Fibroblast of lung (primary cell): ENCODE data around the gene SEMA5A. TPM values are rescaled to one million over a fixed set of nuclear protein-coding genes. Genes with fewer than 3 reads are reported as not detected.
A peak's percentile ranks its signal among the peaks of the same experiment; 100 is the strongest.

ENCODE experiments used
- DNase-seq, 2 donors: peaks; one replicate each; pipeline versions ENCODE4 v3.0.0 to v3.0.0-alpha.2; 2010; ENCODE audit warnings: low read depth in 2 of 2
- H2AFZ ChIP-seq: 2 replicates; pipeline ENCODE4 v1.5.1; 2012; ENCODE audit warnings: low read length, control low read depth, inconsistent platforms
- H3K27ac ChIP-seq: 2 replicates; pipeline ENCODE4 v1.5.1; 2011; ENCODE audit warnings: low read length, control low read depth; ENCODE audit not compliant: insufficient read depth
- H3K27me3 ChIP-seq: 2 replicates; pipeline ENCODE4 v1.5.1; 2011; ENCODE audit warnings: mild to moderate bottlenecking, low read length; ENCODE audit not compliant: control insufficient read depth, insufficient read depth
- H3K36me3 ChIP-seq: 2 replicates; pipeline ENCODE4 v1.5.1; 2011; ENCODE audit warnings: low read length; ENCODE audit not compliant: control insufficient read depth, insufficient read depth
- H3K4me1 ChIP-seq: 2 replicates; pipeline ENCODE4 v1.5.1; 2011; ENCODE audit warnings: low read length; ENCODE audit not compliant: control insufficient read depth, insufficient read depth; ENCODE audit errors: extremely low read depth
- H3K4me2 ChIP-seq: 2 replicates; pipeline ENCODE4 v1.5.1; 2011; ENCODE audit warnings: low read length, control low read depth; ENCODE audit not compliant: insufficient read depth; ENCODE audit errors: extremely low read depth
- H3K4me3 ChIP-seq, 4 experiments: fragments of 200-600 bp in 1 of 4; sonication (generic) in 1 of 4; replicated peaks in 1 of 4; 2 replicates each; pipeline ENCODE4 v1.5.1; 2011 to 2016; ENCODE audit warnings: low read length in 4 of 4, low read depth in 3 of 4, mild to moderate bottlenecking in 3 of 4, control low read depth in 2 of 4, inconsistent platforms in 1 of 4, mixed read lengths in 1 of 4; ENCODE audit not compliant: insufficient read depth in 1 of 4; ENCODE audit errors: control extremely low read depth in 1 of 4
- H3K79me2 ChIP-seq: 2 replicates; pipeline ENCODE4 v1.5.1; 2012; ENCODE audit warnings: mild to moderate bottlenecking, low read length, inconsistent platforms; ENCODE audit not compliant: control insufficient read depth, insufficient read depth
- H3K9ac ChIP-seq: 2 replicates; pipeline ENCODE4 v1.5.1; 2011; ENCODE audit warnings: mild to moderate bottlenecking, low read length, control low read depth; ENCODE audit not compliant: insufficient read depth
- H3K9me3 ChIP-seq: 2 replicates; pipeline ENCODE4 v1.5.1; 2012; ENCODE audit warnings: low read depth, low read length; ENCODE audit not compliant: control insufficient read depth, insufficient read depth
- H4K20me1 ChIP-seq: 2 replicates; pipeline ENCODE4 v1.5.1; 2011; ENCODE audit warnings: low read length; ENCODE audit not compliant: control insufficient read depth, insufficient read depth; ENCODE audit errors: extremely low read depth
- CTCF ChIP-seq, 2 donors: IDR thresholded peaks in 1 of 2; conservative IDR thresholded peaks in 1 of 2; 1 replicate in 1 of 2; 2 replicates in 1 of 2; pipeline ENCODE4 v1.5.1; 2011 to 2012; ENCODE audit warnings: low read length in 2 of 2, control low read depth in 1 of 2, inconsistent platforms in 1 of 2, low read depth in 1 of 2, mild to moderate bottlenecking in 1 of 2
- EZH2 ChIP-seq: IDR thresholded peaks from 2 replicates; pipeline ENCODE4 v1.5.1; 2012; ENCODE audit warnings: low read length, control low read depth, mild to moderate bottlenecking; ENCODE audit errors: missing control alignments
- polyA plus RNA-seq, 2 donors: library from polyadenylated mRNA; depleted of rRNA in 1 of 2; stranded (reverse) in 1 of 2; unstranded in 1 of 2; fragments of >200 nt; gene quantifications; 2 replicates each; pipeline ENCODE4 v1.2.1, GENCODE V29; 2011 to 2012; ENCODE audit warnings: missing spikeins in 1 of 2
- total RNA-seq: library from RNA; depleted of rRNA; stranded (reverse); fragments of >200 nt; gene quantifications from 2 replicates; pipeline ENCODE4 v1.2.1, GENCODE V29; 2014

Gene SEMA5A
- total and polyA plus RNA-seq, 2 donors (not counting 1 experiment from before 2014, with no cell fraction given): 30.6 to 49.0 TPM

GRCh38 chr5:9157020-9157419 is 388.9 kb downstream of the SEMA5A start:
- H2AFZ ChIP-seq: no peak overlapping the region
- TF ChIP-seq EZH2 (no peak), CTCF (conservative IDR thresholded peaks at IDR 0.05 in 1 of 2, IDR thresholded peaks at IDR 0.05 in 1 of 2; ENCODE audit: low read depth in 1 of 2, low read length in 2 of 2) (no peak)

GRCh38 chr5:9156282-9156681 is 389.6 kb downstream of the SEMA5A start:
- H2AFZ ChIP-seq: no peak overlapping the region
- no peaks in the 10 kb centered on the region for H3K36me3 ChIP-seq
- H3K9me3 ChIP-seq: no peaks in the 10 kb centered on the region
- no peaks in the 10 kb centered on the region for H3K79me2 ChIP-seq
- no peaks in the 10 kb centered on the region for H4K20me1 ChIP-seq
- no peaks in the 10 kb centered on the region for H3K27me3 ChIP-seq
- H3K9ac ChIP-seq: no peak overlapping the region
- H3K4me1 ChIP-seq: peaks cover 7% of the 10 kb centered on the region
- no peak overlapping the region for H3K4me2 ChIP-seq
- H3K27ac ChIP-seq: no peak overlapping the region
- peak; percentile 47 to 48 for TF ChIP-seq CTCF (conservative IDR thresholded peaks at IDR 0.05 in 1 of 2, IDR thresholded peaks at IDR 0.05 in 1 of 2; ENCODE audit: low read depth in 1 of 2, low read length in 2 of 2)
- TF ChIP-seq EZH2: no peak
- no peak overlapping the region for H3K4me3 ChIP-seq
- DNase-seq: peak; percentile 45 to 72

More at GRCh38 chr5:9157020-9157419, 388.9 kb downstream of the SEMA5A start:
- no peaks in the 10 kb centered on the region for H3K9me3 ChIP-seq
- no peaks in the 10 kb centered on the region for H3K79me2 ChIP-seq
- no peaks in the 10 kb centered on the region for H3K36me3 ChIP-seq
- H4K20me1 ChIP-seq: no peaks in the 10 kb centered on the region
- no peak overlapping the region for H3K4me2 ChIP-seq
- H3K27me3 ChIP-seq: no peaks in the 10 kb centered on the region
- no peak overlapping the region for H3K27ac ChIP-seq
- peaks cover 3% of the 10 kb centered on the region for H3K4me1 ChIP-seq
- DNase-seq: no peak
- H3K9ac ChIP-seq: no peak overlapping the region
- no peak overlapping the region for H3K4me3 ChIP-seq

GRCh38 chr5:9151684-9152427 is 394.0 kb downstream of the SEMA5A start:
- peak overlapping the region; percentile 43 for H3K27ac ChIP-seq
- DNase-seq: no peak
- H2AFZ ChIP-seq: no peak overlapping the region
- no peak for TF ChIP-seq CTCF (conservative IDR thresholded peaks at IDR 0.05 in 1 of 2, IDR thresholded peaks at IDR 0.05 in 1 of 2; ENCODE audit: low read depth in 1 of 2, low read length in 2 of 2)
- no peaks in the 10 kb centered on the region for H3K79me2 ChIP-seq
- no peak overlapping the region for H3K4me3 ChIP-seq
- H3K27me3 ChIP-seq: no peaks in the 10 kb centered on the region
- no peak overlapping the region for H3K4me2 ChIP-seq
- no peaks in the 10 kb centered on the region for H3K9me3 ChIP-seq
- H3K9ac ChIP-seq: no peak overlapping the region
- H3K4me1 ChIP-seq: peaks cover 15% of the 10 kb centered on the region
- H3K36me3 ChIP-seq: no peaks in the 10 kb centered on the region
- H4K20me1 ChIP-seq: no peaks in the 10 kb centered on the region
